CD4-positive, alpha-beta T cell (primary cell): ENCODE measurements around the gene FOXL2. TPM values are rescaled to one million over a fixed set of nuclear protein-coding genes. Genes with fewer than 3 reads are reported as not detected.
"Not testable (repeated sequence)": the region's sequence is repeated elsewhere in the genome, so short reads cannot be mapped to it uniquely, and the experiment has no call there.

Source experiments
- ATAC-seq: fragments of 200-7000 bp; cut with Tn5 transposase; one replicate; pipeline ENCODE4 v1.10.0; 2022; ENCODE audit warnings: mild to moderate bottlenecking; ENCODE audit not compliant: poor library complexity
- CTCF ChIA-PET: fragments of 350-600 bp; sonication (Branson Sonifier 250); formaldehyde crosslinking; loops from one replicate; lab custom pipeline; 2021; ENCODE audit warnings: antibody characterized with exemption, inconsistent platforms; lab: Charles Lee
- POLR2A ChIA-PET: fragments of 350-600 bp; sonication (Branson Sonifier 250); formaldehyde crosslinking; loops from one replicate; lab custom pipeline; 2021; ENCODE audit warnings: antibody characterized with exemption, inconsistent platforms; lab: Charles Lee
- DNase-seq, 14 experiments: peaks; one replicate each; pipeline ENCODE4 v3.0.0-alpha.2; 2013 to 2020; ENCODE audit warnings: mixed read lengths in 2 of 14
- H3K27ac ChIP-seq, 2 donors: one replicate each; pipeline versions ENCODE4 v1.5.1 to v1.7.0; 2013; ENCODE audit warnings: low read length in 2 of 2, low read depth in 1 of 2, mild to moderate bottlenecking in 1 of 2
- H3K27me3 ChIP-seq, 2 experiments: 1 replicate in 1 of 2; 2 replicates in 1 of 2; pipeline versions ENCODE4 v1.6.1 to v1.7.0; 2013; ENCODE audit warnings: low read length in 2 of 2, control low read depth in 1 of 2, mild to moderate bottlenecking in 1 of 2, moderate library complexity in 1 of 2; ENCODE audit not compliant: insufficient read depth in 2 of 2, control insufficient read depth in 1 of 2
- H3K36me3 ChIP-seq: one replicate; pipeline ENCODE4 v1.6.1; 2013; ENCODE audit warnings: low read length, control low read depth; ENCODE audit not compliant: insufficient read depth
- H3K4me1 ChIP-seq: one replicate; pipeline ENCODE4 v1.6.1; 2013; ENCODE audit warnings: low read length, control low read depth; ENCODE audit not compliant: insufficient read depth
- H3K4me3 ChIP-seq: one replicate; pipeline ENCODE4 v1.5.1; 2013; ENCODE audit warnings: mild to moderate bottlenecking, low read length, moderate library complexity
- H3K9me3 ChIP-seq, 2 experiments: 1 replicate in 1 of 2; 2 replicates in 1 of 2; pipeline versions ENCODE4 v1.6.1 to v1.7.0; 2013; ENCODE audit warnings: low read length in 2 of 2, mild to moderate bottlenecking in 2 of 2, control low read depth in 1 of 2, moderate library complexity in 1 of 2; ENCODE audit not compliant: control insufficient read depth in 1 of 2, insufficient read depth in 1 of 2
- H3K27ac Mint-ChIP-seq: one replicate; pipeline ENCODE4 v1.8.0; 2020; ENCODE audit warnings: mixed read lengths
- H3K27me3 Mint-ChIP-seq: one replicate; pipeline ENCODE4 v1.8.0; 2021; ENCODE audit warnings: mixed read lengths
- H3K36me3 Mint-ChIP-seq: one replicate; pipeline ENCODE4 v1.8.0; 2021; ENCODE audit warnings: low read depth, mixed read lengths
- H3K4me1 Mint-ChIP-seq: one replicate; pipeline ENCODE4 v1.8.0; 2021; ENCODE audit warnings: low read depth, mixed read lengths
- H3K4me3 Mint-ChIP-seq: one replicate; pipeline ENCODE4 v1.8.0; 2020; ENCODE audit warnings: mild to moderate bottlenecking, mixed read lengths
- H3K9me3 Mint-ChIP-seq: one replicate; pipeline ENCODE4 v1.8.0; 2020; ENCODE audit warnings: mixed read lengths
- intact Hi-C, 2 experiments: fragments of 100-400 bp; cut with DNase I in 1 of 2; cut with micrococcal nuclease in 1 of 2; formaldehyde crosslinking; loops; one replicate each; pipeline versions ENCODE4 v1.15.1 to v1.9.0; 2023 to 2025; cut with DNase I, micrococcal nuclease
- total RNA-seq, 174 experiments: library from RNA in 2 of 174; stranded (reverse) in 2 of 174; gene quantifications; one replicate each; pipeline ENCODE4 v1.2.3 and lab custom pipeline; 2021 to 2026
- TF ChIP-seq, protein P1 (sequence below): fragments of 200-600 bp; IDR thresholded peaks from one replicate; pipeline ENCODE4 v1.8.0; 2022; ENCODE audit warnings: antibody characterized with exemption, mild to moderate bottlenecking

The FOXL2 gene
- total RNA-seq, 2 experiments from 2014 or later = not detected

DNA sequence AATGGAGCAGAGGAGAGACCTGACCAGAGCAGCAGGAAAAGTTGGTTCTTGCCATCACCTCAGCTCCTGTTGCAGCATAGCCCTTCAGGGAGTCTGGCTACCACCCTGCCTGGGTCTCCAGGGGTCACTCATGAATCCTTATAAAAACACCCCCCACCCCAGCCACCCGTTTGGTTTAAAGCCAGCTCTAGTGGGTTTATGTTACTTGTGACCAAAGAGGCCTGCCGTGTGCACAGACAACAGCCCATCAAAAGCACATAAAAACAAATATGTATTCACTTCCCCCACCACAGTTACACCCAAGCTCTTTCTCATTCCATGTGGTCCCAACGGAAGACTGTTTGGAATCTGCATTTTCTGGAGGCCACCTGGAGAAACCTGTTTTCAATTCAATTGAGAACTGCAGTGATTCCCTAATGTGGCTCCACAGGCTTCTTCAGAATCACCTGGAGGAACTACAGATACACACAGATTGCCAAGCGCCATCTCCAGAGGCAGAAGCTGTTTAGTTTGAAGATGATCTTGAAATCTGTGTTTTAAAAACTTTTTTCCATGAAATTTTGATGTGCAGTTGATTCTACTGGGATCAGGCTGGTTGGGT, 13.8 kb downstream of the FOXL2 start:
- intact Hi-C loops = no loop called here
- ChIA-PET POLR2A (no interaction called here), CTCF (interaction anchor here (1.3 to 1.4 kb wide), 2 partner anchors 10 to 396 kb away, joined by 4 to 10 read pairs; no protein-coding TSS in a partner anchor)
- TF ChIP-seq, protein P1, sequence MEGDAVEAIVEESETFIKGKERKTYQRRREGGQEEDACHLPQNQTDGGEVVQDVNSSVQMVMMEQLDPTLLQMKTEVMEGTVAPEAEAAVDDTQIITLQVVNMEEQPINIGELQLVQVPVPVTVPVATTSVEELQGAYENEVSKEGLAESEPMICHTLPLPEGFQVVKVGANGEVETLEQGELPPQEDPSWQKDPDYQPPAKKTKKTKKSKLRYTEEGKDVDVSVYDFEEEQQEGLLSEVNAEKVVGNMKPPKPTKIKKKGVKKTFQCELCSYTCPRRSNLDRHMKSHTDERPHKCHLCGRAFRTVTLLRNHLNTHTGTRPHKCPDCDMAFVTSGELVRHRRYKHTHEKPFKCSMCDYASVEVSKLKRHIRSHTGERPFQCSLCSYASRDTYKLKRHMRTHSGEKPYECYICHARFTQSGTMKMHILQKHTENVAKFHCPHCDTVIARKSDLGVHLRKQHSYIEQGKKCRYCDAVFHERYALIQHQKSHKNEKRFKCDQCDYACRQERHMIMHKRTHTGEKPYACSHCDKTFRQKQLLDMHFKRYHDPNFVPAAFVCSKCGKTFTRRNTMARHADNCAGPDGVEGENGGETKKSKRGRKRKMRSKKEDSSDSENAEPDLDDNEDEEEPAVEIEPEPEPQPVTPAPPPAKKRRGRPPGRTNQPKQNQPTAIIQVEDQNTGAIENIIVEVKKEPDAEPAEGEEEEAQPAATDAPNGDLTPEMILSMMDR = no peak
- Histone ChIP-seq H3K4me1 (peaks cover 27% of the 10 kb centered on the region), H3K4me3 (no peak overlapping the region), H3K27me3 (peaks cover 45 to 52% of the 10 kb centered on the region in 2 experiments), H3K9me3 (peaks cover 0 to 23% of the 10 kb centered on the region in 2 experiments), H3K27ac (no peak overlapping the region), H3K36me3 (no peaks in the 10 kb centered on the region)
- Mint-ChIP-seq H3K9me3 (no peaks in the 10 kb centered on the region), H3K4me3 (no peak overlapping the region), H3K27ac (no peak overlapping the region), H3K36me3 (no peaks in the 10 kb centered on the region), H3K27me3 (peaks cover 81% of the 10 kb centered on the region), H3K4me1 (peaks cover 24% of the 10 kb centered on the region)
- no peak for DNase-seq
- no peak for ATAC-seq

DNA sequence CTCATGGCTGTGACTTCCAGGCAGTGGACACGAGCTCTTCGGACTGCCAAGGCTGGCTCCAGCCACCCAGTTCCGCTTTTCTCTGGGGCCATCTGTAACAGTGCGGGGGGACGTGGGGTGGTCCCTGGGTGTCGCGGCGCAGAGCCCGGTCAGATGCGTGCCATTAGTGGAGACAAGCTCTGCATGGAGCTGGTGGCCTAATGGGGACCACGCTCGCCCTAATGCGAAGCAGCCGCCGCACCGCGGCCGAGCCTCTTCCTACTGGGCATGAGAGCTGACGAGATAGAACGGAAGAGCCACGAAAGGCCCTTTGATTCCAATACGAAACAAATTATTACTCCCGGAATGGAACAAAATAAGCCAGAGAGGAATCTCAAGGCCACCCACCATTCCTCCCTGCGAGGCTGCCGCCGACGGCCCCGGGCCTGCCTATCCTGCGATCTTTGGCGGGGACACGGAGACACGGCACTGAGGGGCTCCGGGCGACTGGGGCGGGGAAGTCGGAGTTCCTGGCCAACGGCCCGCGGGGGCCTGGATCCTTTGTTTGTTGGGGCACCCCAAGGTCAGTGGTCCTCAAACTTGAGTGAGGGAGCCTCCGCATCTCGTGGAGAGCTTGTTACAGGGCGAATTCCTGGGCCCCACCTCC, 18.1 kb downstream of the FOXL2 start:
- Mint-ChIP-seq H3K4me1 (no peaks in the 10 kb centered on the region), H3K9me3 (no peaks in the 10 kb centered on the region), H3K27me3 (peaks cover 42% of the 10 kb centered on the region), H3K4me3 (no peak overlapping the region), H3K36me3 (no peaks in the 10 kb centered on the region), H3K27ac (no peak overlapping the region)
- Histone ChIP-seq H3K4me3 (no peak overlapping the region), H3K36me3 (no peaks in the 10 kb centered on the region), H3K4me1 (no peaks in the 10 kb centered on the region), H3K9me3 (no peaks in the 10 kb centered on the region), H3K27ac (no peak overlapping the region), H3K27me3 (peaks cover 10 to 12% of the 10 kb centered on the region in 2 experiments)
- ChIA-PET CTCF (no interaction called here), POLR2A (no interaction called here)
- TF ChIP-seq, protein P1 = no peak
- intact Hi-C loops = loop anchor here in 1 of 2 experiments (5.0 to 10.0 kb wide), 2 partner anchors 594 to 857 kb away; no protein-coding TSS in a partner anchor
- DNase-seq (no peak), ATAC-seq (no peak)

DNA sequence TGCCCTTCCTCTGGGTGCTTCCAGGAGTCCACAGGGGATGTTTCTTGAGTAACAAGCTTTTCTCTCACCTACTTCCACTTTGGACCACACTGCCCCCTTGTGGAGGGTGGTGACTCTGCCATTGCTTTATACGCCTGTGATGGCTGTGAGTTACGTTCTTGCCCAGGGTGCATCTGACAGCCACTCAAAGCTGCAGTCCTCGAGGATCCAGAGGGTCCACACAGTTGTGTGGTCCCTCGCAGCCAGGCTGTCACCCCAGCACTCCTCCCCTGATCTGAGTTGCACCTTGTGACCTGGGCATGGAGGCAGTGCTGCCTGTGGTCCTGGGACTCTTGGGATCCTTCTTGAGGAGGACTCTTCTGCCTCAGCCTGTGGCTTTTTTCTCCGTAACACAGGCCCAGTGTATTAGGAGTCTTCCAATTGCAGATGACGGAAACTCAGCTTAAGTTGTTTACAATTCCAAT, 23.4 kb downstream of the FOXL2 start:
- intact Hi-C loops = loop anchor here (1.0 to 10.0 kb wide), 5 partner anchors 225 to 741 kb away; no protein-coding TSS in a partner anchor
- DNase-seq (peak; percentile 72 to 90 (median 82)), ATAC-seq (peak; percentile 95)
- Histone ChIP-seq H3K4me3 (no peak overlapping the region), H3K27me3 (no peaks in the 10 kb centered on the region), H3K36me3 (no peaks in the 10 kb centered on the region), H3K9me3 (no peaks in the 10 kb centered on the region), H3K27ac (no peak overlapping the region), H3K4me1 (peaks cover 5% of the 10 kb centered on the region)
- ChIA-PET POLR2A (interaction anchor here (1.1 to 1.5 kb wide), 4 partner anchors 8 to 330 kb away, joined by 3 to 5 read pairs (median 5); partner anchors contain the start of genes CEP70 and FAIM), CTCF (interaction anchor here (0.5 to 4.3 kb wide), 36 partner anchors 8 to 506 kb away, joined by 3 to 33 read pairs (median 4); partner anchors contain the start of genes CEP70 and FAIM)
- Mint-ChIP-seq H3K4me1 (no peaks in the 10 kb centered on the region), H3K27ac (no peak overlapping the region), H3K36me3 (no peaks in the 10 kb centered on the region), H3K4me3 (peak overlapping the region; percentile 0), H3K27me3 (peaks cover 22% of the 10 kb centered on the region), H3K9me3 (no peaks in the 10 kb centered on the region)
- TF ChIP-seq, protein P1 = peak; percentile 94

DNA sequence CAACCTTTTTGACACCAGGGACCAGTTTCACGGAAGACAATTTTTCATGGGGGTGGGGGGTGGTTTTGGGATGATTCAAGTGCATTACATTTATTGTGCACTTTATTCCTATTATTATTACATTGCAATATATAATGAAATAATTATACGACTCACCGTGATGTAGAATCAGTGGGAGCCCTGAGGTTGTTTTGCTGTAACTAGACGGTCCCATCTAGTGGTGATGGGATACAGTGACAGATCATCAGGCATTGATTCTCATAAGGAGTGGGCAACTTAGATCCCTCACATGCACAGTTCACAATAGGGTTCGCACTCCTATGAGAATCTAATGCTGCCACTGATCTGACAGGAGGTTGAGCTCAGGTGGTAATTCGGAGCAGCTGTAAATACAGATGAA, 24.5 kb downstream of the FOXL2 start:
- not testable (repeated sequence) for H3K4me1 Mint-ChIP-seq, H3K9me3 Mint-ChIP-seq, H3K27me3 ChIP-seq, ATAC-seq, H3K4me1 ChIP-seq, H3K27ac Mint-ChIP-seq, H3K4me3 Mint-ChIP-seq, DNase-seq, H3K9me3 ChIP-seq, H3K36me3 ChIP-seq, H3K36me3 Mint-ChIP-seq, H3K4me3 ChIP-seq, H3K27ac ChIP-seq
- ChIA-PET CTCF (interaction anchor here (1.0 to 1.9 kb wide), 10 partner anchors 9 to 505 kb away, joined by 3 to 16 read pairs (median 6); no protein-coding TSS in a partner anchor), POLR2A (interaction anchor here (1.1 kb wide), 1 partner anchor 14 kb away, joined by 3 read pairs; no protein-coding TSS in a partner anchor)
- H3K27me3 Mint-ChIP-seq = peaks cover 14% of the 10 kb centered on the region
- intact Hi-C loops = loop anchor here (2.0 to 10.0 kb wide), 4 partner anchors 224 to 740 kb away; no protein-coding TSS in a partner anchor
